ENCODE measurements around the gene CATSPER3.
"Not testable (repeated sequence)": the region's sequence is repeated elsewhere in the genome, so short reads cannot be mapped to it uniquely, and the experiment has no call there.

CATSPER3 gene

DNA sequence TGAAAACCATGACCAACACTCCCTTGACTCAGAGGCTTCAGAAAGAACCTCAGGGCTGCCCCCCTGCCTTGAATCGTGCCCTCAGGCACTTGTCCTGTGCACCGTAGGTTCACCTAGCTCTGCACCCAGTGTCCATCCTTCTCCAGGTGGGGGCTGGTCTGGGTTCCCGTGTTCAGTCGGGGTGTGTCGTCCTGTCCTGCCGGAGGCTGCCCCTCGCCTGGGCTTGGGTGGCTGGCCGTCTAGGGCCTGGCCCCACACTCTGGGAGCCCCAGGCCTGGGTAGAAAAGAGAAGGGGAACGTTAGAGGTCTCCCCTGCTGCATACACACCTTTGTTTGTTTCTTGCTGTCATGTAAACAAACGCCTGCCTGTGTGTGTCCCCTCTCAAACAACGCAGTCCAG is 29.3 kb downstream of the CATSPER3 start:
- no peaks in the 10 kb centered on the region for H3K36me3 ChIP-seq (ENCODE audit: insufficient read depth, low read length)
- no peak overlapping the region for H3K9ac ChIP-seq (ENCODE audit: insufficient read length)
- no peak overlapping the region for H3K4me3 ChIP-seq
- no peaks in the 10 kb centered on the region for H3K9me3 ChIP-seq (ENCODE audit: low read depth, low read length)
- no peak for TF ChIP-seq POLR2AphosphoS5 (IDR thresholded peaks at IDR 0.05; ENCODE audit: borderline replicate concordance, low read depth, low read length)
- no peak for TF ChIP-seq EZH2 (IDR thresholded peaks at IDR 0.05)
- no peak for TF ChIP-seq FOXP2 (optimal IDR thresholded peaks at IDR 0.05; ENCODE audit: control extremely low read depth, extremely low read length, insufficient read depth)
- no peak overlapping the region for H3K27ac ChIP-seq
- DNase-seq (ENCODE audit: low read depth, low spot score): no peak

DNA sequence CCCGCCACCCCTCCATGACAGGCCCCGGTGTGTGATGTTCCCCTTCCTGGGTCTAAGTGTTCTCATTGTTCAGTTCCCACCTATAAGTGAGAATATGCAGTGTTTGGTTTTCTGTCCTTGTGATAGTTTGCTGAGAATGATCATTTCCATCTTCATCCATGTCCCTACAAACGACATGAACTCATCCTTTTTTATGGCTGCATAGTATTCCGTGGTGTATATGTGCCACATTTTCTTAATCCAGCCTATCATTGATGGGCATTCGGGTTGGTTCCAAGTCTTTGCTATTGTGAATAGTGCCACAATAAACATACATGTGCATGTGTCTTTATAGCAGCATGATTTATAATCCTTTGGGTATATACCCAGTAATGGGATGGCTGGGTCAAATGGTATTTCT is 30.4 kb downstream of the CATSPER3 start:
- H3K36me3 ChIP-seq (ENCODE audit: insufficient read depth, low read length); H3K9ac ChIP-seq (ENCODE audit: insufficient read length); H3K4me3 ChIP-seq; DNase-seq (ENCODE audit: low read depth, low spot score); H3K27ac ChIP-seq; H3K9me3 ChIP-seq (ENCODE audit: low read depth, low read length): not testable (repeated sequence)

GRCh38 chr5:135004376-135004775 is 36.7 kb downstream of the CATSPER3 start:
- Histone ChIP-seq H3K9me3 (ENCODE audit: low read depth, low read length) (no peaks in the 10 kb centered on the region), H3K36me3 (ENCODE audit: insufficient read depth, low read length) (no peaks in the 10 kb centered on the region), H3K27ac (no peak overlapping the region), H3K9ac (ENCODE audit: insufficient read length) (no peak overlapping the region), H3K4me3 (no peak overlapping the region)
- no peak for TF ChIP-seq FOXP2 (optimal IDR thresholded peaks at IDR 0.05; ENCODE audit: control extremely low read depth, extremely low read length, insufficient read depth)
- TF ChIP-seq EZH2 (IDR thresholded peaks at IDR 0.05): no peak
- TF ChIP-seq POLR2AphosphoS5 (IDR thresholded peaks at IDR 0.05; ENCODE audit: borderline replicate concordance, low read depth, low read length): no peak
- DNase-seq (ENCODE audit: low read depth, low spot score): no peak

DNA sequence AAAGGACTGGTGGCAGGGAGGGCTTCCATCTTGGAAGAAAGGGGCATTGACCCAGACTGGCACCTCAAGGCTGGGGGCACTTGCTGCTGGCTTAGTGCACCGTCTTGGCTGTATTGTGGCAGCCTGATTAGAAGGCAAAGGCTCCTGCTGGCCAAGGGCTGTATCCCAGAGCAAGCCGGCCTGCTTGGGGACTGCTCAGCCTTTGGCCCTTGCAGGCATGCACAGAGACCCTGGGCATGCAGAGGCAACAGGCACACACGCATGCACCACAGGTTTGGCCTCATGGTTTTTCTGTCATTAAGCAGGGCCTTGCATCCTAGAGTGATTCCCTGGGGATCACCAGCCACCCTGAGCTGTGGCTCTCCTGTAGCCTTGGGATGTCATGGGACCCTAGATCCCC is 37.4 kb downstream of the CATSPER3 start:
- no peak for TF ChIP-seq EZH2 (IDR thresholded peaks at IDR 0.05)
- no peak for TF ChIP-seq POLR2AphosphoS5 (IDR thresholded peaks at IDR 0.05; ENCODE audit: borderline replicate concordance, low read depth, low read length)
- no peak for TF ChIP-seq FOXP2 (optimal IDR thresholded peaks at IDR 0.05; ENCODE audit: control extremely low read depth, extremely low read length, insufficient read depth)
- Histone ChIP-seq H3K36me3 (ENCODE audit: insufficient read depth, low read length) (no peaks in the 10 kb centered on the region), H3K9ac (ENCODE audit: insufficient read length) (no peak overlapping the region), H3K9me3 (ENCODE audit: low read depth, low read length) (no peaks in the 10 kb centered on the region), H3K27ac (no peak overlapping the region), H3K4me3 (no peak overlapping the region)
- DNase-seq (ENCODE audit: low read depth, low spot score): no peak

GRCh38 chr5:135007305-135007704 is 39.6 kb downstream of the CATSPER3 start:
- Histone ChIP-seq H3K9ac (ENCODE audit: insufficient read length) (no peak overlapping the region), H3K36me3 (ENCODE audit: insufficient read depth, low read length) (no peaks in the 10 kb centered on the region), H3K4me3 (no peak overlapping the region), H3K9me3 (ENCODE audit: low read depth, low read length) (no peaks in the 10 kb centered on the region), H3K27ac (no peak overlapping the region)
- no peak for TF ChIP-seq FOXP2 (optimal IDR thresholded peaks at IDR 0.05; ENCODE audit: control extremely low read depth, extremely low read length, insufficient read depth)
- no peak for TF ChIP-seq POLR2AphosphoS5 (IDR thresholded peaks at IDR 0.05; ENCODE audit: borderline replicate concordance, low read depth, low read length)
- TF ChIP-seq EZH2 (IDR thresholded peaks at IDR 0.05): no peak
- DNase-seq (ENCODE audit: low read depth, low spot score): no peak

DNA sequence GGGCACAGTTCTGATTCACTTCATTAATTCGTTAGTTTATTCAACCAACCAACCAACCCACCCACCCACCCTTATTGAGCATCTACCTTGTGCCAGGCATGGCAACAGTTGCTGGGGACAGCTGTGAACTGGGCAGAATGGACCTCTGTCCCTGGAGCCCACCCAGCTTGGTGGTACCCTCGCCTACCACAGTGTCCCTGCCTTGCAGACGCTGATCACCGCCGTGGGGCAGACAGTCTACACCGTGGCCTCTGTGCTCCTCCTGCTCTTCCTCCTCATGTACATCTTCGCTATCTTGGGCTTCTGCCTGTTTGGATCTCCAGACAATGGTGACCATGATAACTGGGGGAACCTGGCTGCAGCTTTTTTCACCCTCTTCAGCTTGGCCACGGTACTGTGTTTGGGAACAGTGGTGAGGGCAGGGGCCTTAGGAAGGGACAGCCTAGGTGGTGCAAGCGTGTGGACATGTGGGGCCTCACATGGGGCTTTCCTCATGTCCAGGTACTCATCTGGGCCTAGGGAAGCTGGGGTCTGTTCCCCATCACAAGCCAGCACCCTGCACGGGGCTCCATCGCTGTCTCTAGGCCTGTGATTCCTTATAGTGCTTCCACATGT is 40.1 kb downstream of the CATSPER3 start:
- no peak for TF ChIP-seq EZH2 (IDR thresholded peaks at IDR 0.05)
- Histone ChIP-seq H3K4me3 (no peak overlapping the region), H3K36me3 (ENCODE audit: insufficient read depth, low read length) (no peaks in the 10 kb centered on the region), H3K27ac (no peak overlapping the region), H3K9ac (ENCODE audit: insufficient read length) (no peak overlapping the region), H3K9me3 (ENCODE audit: low read depth, low read length) (no peaks in the 10 kb centered on the region)
- no peak for DNase-seq (ENCODE audit: low read depth, low spot score)

DNA sequence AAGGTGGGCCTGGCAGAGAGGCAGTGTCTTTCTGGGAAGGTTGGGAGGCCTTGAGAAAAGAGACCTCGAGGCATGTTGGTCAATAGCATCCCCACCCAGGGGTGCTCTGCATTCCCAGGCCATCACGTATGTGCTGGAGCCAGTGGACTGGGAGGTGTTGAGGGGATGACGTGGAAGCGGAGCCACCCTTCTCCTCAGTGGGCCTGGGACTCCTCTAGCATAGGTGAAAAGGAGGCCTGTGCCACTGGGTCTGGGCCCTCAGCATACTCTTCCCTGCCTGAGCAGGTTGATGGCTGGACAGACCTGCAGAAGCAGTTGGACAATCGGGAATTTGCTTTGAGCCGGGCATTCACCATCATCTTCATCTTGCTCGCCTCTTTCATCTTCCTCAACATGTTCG is 40.8 kb downstream of the CATSPER3 start:
- no peak for TF ChIP-seq EZH2 (IDR thresholded peaks at IDR 0.05)
- TF ChIP-seq POLR2AphosphoS5 (IDR thresholded peaks at IDR 0.05; ENCODE audit: borderline replicate concordance, low read depth, low read length): no peak
- TF ChIP-seq FOXP2 (optimal IDR thresholded peaks at IDR 0.05; ENCODE audit: control extremely low read depth, extremely low read length, insufficient read depth): no peak
- no peak for DNase-seq (ENCODE audit: low read depth, low spot score)
- Histone ChIP-seq H3K36me3 (ENCODE audit: insufficient read depth, low read length) (no peaks in the 10 kb centered on the region), H3K9ac (ENCODE audit: insufficient read length) (no peak overlapping the region), H3K9me3 (ENCODE audit: low read depth, low read length) (no peaks in the 10 kb centered on the region), H3K27ac (no peak overlapping the region), H3K4me3 (no peak overlapping the region)

DNA sequence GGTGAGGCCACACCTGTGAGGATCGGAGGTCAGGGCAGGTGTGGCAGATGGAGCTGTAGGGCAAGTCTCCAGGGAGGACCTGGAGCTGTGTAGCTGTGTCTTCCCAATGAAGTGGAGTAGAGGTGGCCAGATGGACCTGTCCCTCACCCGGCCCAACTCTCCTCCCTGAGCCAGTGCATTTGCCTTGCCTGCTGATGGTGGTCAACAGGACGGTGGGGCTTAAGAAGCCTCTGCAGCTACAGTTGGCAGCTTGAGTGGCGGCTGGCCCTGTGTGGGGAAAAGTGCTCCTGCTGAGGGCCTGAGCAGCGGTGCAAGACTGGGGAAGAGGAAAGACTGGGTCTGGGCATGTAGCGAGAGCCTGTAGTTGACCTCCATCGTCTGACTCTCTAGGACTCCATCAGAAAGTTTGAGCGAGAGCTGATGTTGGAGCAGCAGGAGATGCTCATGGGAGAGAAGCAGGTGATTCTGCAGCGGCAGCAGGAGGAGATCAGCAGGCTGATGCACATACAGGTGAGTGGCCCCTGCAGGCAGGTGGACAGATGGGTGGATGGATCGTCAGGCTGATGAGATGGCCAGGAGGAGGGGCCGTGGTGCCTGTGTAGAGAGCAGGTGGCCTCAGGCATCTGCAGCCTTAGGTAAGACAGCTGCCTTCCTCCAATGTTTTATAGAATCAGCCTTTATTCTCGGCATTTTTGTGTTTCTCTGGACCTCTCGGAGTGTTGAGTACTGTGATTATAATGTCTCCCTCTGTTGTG is 41.5 kb downstream of the CATSPER3 start:
- Histone ChIP-seq H3K27ac (no peak overlapping the region), H3K9me3 (ENCODE audit: low read depth, low read length) (no peaks in the 10 kb centered on the region), H3K9ac (ENCODE audit: insufficient read length) (no peak overlapping the region), H3K4me3 (no peak overlapping the region), H3K36me3 (ENCODE audit: insufficient read depth, low read length) (no peaks in the 10 kb centered on the region)
- no peak for TF ChIP-seq EZH2 (IDR thresholded peaks at IDR 0.05)
- TF ChIP-seq POLR2AphosphoS5 (IDR thresholded peaks at IDR 0.05; ENCODE audit: borderline replicate concordance, low read depth, low read length): no peak
- no peak for TF ChIP-seq FOXP2 (optimal IDR thresholded peaks at IDR 0.05; ENCODE audit: control extremely low read depth, extremely low read length, insufficient read depth)
- no peak for DNase-seq (ENCODE audit: low read depth, low spot score)
